ENCODE measurements around the gene TRIM7.
"Not testable (repeated sequence)": the region's sequence is repeated elsewhere in the genome, so short reads cannot be mapped to it uniquely, and the experiment has no call there.

TRIM7 gene

GRCh38 chr5:181233088-181233800 lies 28.2 kb upstream of the TRIM7 start:
- DNase-seq (ENCODE audit: low spot score) = no peak

- no peak for DNase-seq (ENCODE audit: low spot score)
Measured at GRCh38 chr5:181232593-181232992, 27.6 kb upstream of the TRIM7 start.

GRCh38 chr5:181231432-181231831 lies 26.4 kb upstream of the TRIM7 start:
- no peak for DNase-seq (ENCODE audit: low spot score)

- DNase-seq (ENCODE audit: low spot score) = no peak
Measured at GRCh38 chr5:181230551-181230950, 25.6 kb upstream of the TRIM7 start.

- DNase-seq (ENCODE audit: low spot score) = no peak
Measured at GRCh38 chr5:181229996-181230395, 25.0 kb upstream of the TRIM7 start.

- DNase-seq (ENCODE audit: low spot score) = no peak
Measured at GRCh38 chr5:181224390-181225229, 19.6 kb upstream of the TRIM7 start.

GRCh38 chr5:181223729-181224389 lies 18.9 kb upstream of the TRIM7 start:
- no peak for DNase-seq (ENCODE audit: low spot score)

- peak; percentile 99 for DNase-seq (ENCODE audit: low spot score)
Measured at GRCh38 chr5:181223058-181223728, 18.2 kb upstream of the TRIM7 start, which contains the start of gene TRIM41. TRIM41 (plus strand) TSS chr5:181223281; CDS start chr5:181224000, 719 bp downstream.

GRCh38 chr5:181222630-181223057 lies 17.6 kb upstream of the TRIM7 start:
- no peak for DNase-seq (ENCODE audit: low spot score)

GRCh38 chr5:181221792-181222629 lies 17.0 kb upstream of the TRIM7 start:
- DNase-seq (ENCODE audit: low spot score) = peak; percentile 91

GRCh38 chr5:181221105-181221791 lies 16.3 kb upstream of the TRIM7 start:
- no peak for DNase-seq (ENCODE audit: low spot score)

- DNase-seq (ENCODE audit: low spot score) = no peak
Measured at GRCh38 chr5:181220178-181220515, 15.2 kb upstream of the TRIM7 start.

GRCh38 chr5:181219262-181220177 lies 14.5 kb upstream of the TRIM7 start:
- no peak for DNase-seq (ENCODE audit: low spot score)

GRCh38 chr5:181218795-181219124 lies 13.8 kb upstream of the TRIM7 start:
- no peak for DNase-seq (ENCODE audit: low spot score)

- DNase-seq (ENCODE audit: low spot score) = no peak
Measured at GRCh38 chr5:181217803-181218062, 12.7 kb upstream of the TRIM7 start.

- DNase-seq (ENCODE audit: low spot score) = peak; percentile 51
Measured at GRCh38 chr5:181217111-181217802, 12.3 kb upstream of the TRIM7 start.

- DNase-seq (ENCODE audit: low spot score) = no peak
Measured at GRCh38 chr5:181215997-181216989, 11.3 kb upstream of the TRIM7 start.

- DNase-seq (ENCODE audit: low spot score) = not testable (repeated sequence)
Measured at GRCh38 chr5:181214249-181214648, 9.3 kb upstream of the TRIM7 start.

All from Ammon's horn (tissue), 1 donor.